RCC 7860 (cell line): ENCODE results near the gene KLLN.
"Not testable (repeated sequence)": the region's sequence is repeated elsewhere in the genome, so short reads cannot be mapped to it uniquely, and the experiment has no call there.

Experiments
- DNase-seq: peaks from one replicate; pipeline ENCODE4 v3.0.0-alpha.2; 2015; ENCODE audit warnings: low spot score
- FAIRE-seq: peaks from 2 replicates; lab custom pipeline; 2012; peaks lifted over from hg19 to GRCh38; lab: Jason Lieb, UNC

The KLLN gene

DNA sequence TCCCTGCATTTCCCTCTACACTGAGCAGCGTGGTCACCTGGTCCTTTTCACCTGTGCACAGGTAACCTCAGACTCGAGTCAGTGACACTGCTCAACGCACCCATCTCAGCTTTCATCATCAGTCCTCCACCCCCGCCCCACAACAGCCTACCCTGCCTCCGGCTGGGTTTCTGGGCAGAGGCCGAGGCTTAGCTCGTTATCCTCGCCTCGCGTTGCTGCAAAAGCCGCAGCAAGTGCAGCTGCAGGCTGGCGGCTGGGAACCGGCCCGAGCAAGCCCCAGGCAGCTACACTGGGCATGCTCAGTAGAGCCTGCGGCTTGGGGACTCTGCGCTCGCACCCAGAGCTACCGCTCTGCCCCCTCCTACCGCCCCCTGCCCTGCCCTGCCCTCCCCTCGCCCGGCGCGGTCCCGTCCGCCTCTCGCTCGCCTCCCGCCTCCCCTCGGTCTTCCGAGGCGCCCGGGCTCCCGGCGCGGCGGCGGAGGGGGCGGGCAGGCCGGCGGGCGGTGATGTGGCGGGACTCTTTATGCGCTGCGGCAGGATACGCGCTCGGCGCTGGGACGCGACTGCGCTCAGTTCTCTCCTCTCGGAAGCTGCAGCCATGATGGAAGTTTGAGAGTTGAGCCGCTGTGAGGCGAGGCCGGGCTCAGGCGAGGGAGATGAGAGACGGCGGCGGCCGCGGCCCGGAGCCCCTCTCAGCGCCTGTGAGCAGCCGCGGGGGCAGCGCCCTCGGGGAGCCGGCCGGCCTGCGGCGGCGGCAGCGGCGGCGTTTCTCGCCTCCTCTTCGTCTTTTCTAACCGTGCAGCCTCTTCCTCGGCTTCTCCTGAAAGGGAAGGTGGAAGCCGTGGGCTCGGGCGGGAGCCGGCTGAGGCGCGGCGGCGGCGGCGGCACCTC lies at the start of gene KLLN, which contains the start of gene PTEN:
TSS of gene KLLN (minus strand) at position 481 of the 891 bp plus-strand sequence. CDS start 1,046 bp downstream, outside the sequence.
TSS of gene PTEN (plus strand) at position 573 of the 891 bp plus-strand sequence. CDS start 845 bp downstream, outside the sequence.
- no peak for FAIRE-seq
- DNase-seq = peak; percentile 79

DNA sequence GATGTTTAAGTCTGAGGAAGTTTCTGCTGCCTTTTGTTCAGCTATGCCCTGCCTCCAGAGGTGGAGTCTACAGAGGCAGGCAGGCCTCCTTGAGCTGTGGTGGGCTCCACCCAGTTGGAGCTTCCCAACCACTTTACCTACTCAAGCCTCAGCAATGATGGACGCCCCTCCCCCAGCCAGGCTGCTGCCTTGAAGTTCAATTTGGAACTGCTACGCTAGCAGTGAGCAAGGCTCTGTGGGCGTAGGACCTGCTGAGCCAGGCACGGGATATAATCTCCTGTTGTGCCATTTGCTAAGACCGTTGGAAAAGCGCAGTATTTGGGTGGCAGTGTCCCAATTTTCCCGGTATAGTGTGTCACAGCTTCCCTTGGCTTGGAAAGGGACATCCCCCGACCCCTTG lies 40.1 kb upstream of the KLLN start:
- not testable (repeated sequence) for DNase-seq, FAIRE-seq

DNA sequence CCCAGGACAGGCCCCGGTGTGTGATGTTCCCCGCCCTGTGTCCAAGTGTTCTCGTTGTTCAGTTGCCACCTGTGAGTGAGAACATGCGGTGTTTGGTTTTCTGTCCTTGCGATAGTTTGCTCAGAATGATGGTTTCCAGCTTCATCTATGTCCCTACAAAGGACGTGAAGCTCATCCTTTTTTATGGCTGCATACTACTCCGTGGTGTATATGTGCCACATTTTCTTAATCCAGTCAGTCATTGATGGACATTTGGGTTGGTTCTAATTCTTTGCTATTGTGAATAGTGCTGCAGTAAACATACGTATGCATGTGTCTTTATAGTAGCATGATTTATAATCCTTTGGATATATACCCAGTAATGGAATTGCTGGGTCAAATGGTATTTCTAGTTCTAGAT lies 34.6 kb upstream of the KLLN start:
- DNase-seq, FAIRE-seq: not testable (repeated sequence)

DNA sequence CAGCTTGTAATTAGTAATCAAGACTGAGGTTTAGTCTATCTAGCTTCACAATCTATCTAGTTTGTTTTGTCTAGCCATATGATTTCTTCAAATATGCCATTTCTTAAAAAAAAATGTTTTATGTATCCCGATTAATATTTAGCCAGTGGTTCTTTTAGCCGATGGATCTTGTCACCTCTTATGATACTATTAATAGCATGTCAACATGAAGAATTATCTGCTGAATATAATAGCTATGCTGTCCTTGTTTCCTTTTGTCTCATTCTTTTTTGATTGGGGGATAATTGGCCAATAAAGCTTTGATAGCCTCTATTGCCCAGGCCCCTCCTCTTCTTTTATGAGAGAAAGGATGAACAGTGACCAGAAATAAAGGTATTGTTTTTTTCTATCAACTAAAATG lies 32.9 kb upstream of the KLLN start:
- DNase-seq (no peak), FAIRE-seq (no peak)

GRCh38 chr10:87895430-87895829 lies 32.1 kb upstream of the KLLN start:
- no peak for FAIRE-seq
- DNase-seq = no peak

DNA sequence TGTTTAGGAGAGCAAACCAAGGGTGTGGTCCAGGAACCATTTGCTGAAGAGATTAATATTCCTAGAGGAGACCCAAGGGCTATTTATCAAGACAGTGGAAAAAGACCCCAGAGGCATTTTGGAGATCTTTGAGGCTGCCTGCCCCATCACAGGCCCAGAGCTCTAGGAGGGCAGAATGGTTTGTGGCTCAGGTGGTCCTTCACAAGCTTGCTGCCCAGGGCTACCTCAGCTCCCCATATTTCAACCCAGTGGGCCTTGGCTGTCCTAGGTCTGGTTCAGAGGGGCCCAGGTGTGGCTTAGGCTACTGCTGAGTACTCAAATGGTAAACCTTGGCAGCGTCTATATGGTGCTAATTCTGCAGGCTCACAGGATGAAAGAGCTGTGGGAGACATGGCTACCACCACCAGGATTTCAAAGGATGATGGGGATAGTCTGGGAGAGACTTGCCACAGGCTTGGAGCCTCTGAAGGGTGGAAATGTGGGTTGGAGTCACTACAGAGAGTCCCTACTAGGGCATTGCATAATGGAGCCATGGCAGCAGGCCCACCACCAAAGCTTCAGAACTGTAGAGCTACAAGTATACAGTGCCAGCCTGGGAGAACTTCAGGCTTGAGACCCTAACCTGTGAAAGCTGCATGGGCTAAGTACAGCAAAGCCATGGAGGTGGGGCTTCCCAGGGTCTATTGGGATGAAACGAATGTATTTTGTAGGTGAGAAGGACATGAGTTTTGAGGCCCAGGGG lies 24.4 kb upstream of the KLLN start:
- FAIRE-seq (no peak), DNase-seq (no peak)

DNA sequence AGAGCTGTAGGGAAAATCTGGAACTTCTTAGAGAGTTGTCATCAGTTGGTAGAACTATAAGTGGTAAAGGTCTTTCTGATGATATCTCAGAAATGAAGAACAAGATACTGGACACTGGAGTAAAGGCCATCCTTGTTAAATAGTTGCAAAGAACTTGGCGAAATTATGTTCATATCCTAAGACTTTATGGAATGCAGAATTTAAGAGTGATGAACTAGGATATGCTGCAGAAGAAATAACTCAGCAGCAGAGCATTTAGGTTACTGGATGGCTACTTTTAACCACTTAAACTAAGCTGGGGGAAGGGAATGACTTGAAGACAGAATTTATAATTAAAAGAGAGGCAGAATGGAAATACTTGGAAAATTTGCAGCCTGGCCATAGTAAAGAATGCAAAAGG lies 23.8 kb upstream of the KLLN start:
- DNase-seq (no peak), FAIRE-seq (no peak)

GRCh38 chr10:87886635-87887034 lies 23.3 kb upstream of the KLLN start:
- FAIRE-seq = no peak

GRCh38 chr10:87882555-87883294 lies 19.4 kb upstream of the KLLN start:
- DNase-seq (no peak), FAIRE-seq (peak; percentile 36)

More at GRCh38 chr10:87886635-87887034, 23.3 kb upstream of the KLLN start:
- DNase-seq = no peak

- DNase-seq, FAIRE-seq: not testable (repeated sequence)
These were observed 18.2 kb upstream of the KLLN start for GRCh38 chr10:87881373-87882059.

GRCh38 chr10:87880336-87880735 lies 17.0 kb upstream of the KLLN start:
- FAIRE-seq (no peak), DNase-seq (no peak)

GRCh38 chr10:87878664-87879459 lies 15.5 kb upstream of the KLLN start:
- DNase-seq (no peak), FAIRE-seq (no peak)

DNA sequence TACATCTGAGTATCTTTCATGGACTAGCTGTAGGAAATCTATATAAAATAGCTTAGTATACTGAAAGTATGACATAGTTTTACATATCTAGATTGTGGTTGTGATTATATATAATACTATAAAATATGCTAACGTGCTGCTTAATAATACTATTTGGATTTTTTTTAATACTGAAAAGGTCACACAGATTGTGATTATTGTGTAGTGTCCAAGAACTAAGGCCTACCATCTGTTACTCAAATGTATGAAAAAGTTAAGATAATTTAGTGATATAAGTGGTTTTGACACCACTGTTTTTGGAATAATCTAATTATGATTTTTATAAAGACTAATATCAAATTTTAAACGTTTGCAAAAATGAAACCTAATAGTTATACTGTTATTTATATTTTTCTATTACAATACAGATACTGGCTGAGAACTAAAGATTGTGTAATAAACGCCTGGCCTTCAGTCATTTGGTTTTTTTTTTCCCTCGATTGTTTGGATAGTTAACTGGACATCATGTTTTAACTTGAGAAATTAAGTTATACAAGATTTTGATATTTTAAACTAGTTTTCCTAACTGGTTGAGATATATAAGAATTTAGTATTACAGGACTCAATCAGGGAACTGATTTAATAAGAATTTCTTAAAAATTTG lies 12.7 kb upstream of the KLLN start:
- DNase-seq (no peak), FAIRE-seq (peak; percentile 67)

DNA sequence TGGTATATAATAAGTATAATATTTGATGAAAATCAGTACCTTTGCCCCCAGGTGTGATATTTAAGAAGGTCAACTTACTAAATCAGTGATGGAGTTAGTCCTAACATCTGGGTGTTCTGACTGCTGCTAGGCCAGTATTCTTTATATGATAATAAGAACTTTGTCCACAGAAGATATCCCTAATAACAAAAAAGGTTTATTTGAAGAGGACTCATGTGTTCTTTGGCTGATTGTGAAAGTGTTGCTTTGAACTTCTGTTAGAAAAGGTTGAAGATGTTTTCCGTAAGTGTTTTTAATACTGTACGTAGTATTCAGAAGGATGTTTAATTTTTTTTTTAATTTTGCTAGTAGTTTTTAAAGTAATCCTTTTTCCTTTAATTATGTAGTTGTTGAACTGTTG lies 10.3 kb upstream of the KLLN start:
- DNase-seq (no peak), FAIRE-seq (peak; percentile 25)

GRCh38 chr10:87872828-87873227 lies 9.5 kb upstream of the KLLN start:
- DNase-seq (no peak), FAIRE-seq (no peak)

DNA sequence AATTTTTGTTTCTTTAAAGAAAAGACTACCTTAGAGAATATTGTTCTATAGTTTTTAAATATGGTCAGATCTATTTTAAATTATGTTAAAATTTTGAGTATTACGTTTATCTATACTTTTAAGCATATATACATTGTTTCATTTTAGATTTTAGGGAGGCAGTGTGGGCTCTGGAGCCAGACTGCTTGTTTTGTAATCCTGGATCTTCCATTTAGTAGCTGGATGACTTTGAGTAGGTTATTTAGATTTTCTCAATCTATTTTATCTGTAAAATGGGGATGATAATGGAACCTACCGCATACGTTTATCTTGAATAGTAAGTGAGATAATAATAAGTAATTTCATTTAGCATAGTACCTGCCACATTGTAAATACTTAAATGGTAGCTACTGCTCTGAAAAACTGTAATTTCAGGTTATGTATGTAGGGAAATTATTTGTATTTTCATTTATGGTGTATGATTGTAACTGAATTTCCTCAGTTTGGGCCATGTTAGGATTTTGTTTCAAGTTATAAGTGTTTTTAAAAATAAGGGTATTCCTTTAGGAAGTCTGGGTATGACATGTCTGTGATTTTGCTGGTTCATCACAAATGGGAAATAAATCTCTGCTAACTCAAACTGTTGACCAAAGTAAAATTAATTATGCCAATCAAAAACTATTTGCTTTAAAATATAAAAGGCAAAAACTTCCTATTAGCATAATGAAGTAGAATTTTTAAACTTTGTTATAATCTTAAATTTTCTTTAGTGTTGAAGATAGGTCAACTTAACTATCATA lies 6.6 kb upstream of the KLLN start:
- peak; percentile 69 for FAIRE-seq

DNA sequence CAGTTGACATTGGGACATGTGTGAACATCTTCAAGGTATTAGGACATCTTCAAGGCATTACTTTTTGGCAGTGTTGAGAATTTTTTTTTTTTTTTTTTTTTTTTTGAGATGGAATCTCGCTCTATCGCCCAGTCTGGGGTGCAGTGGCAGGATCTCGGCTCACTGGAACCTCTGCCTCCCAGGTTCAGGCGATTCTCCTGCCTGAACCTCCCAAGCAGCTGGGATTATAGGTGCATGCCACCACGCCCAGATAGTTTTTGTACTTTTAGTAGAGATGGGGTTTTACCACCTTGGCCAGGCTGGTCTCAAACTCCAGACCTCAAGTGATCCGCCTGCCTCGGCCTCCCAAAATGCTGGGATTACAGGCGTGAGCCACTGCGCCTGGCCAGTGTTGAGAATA lies 5.8 kb upstream of the KLLN start:
- FAIRE-seq, DNase-seq: not testable (repeated sequence)

More for the DNA sequence above, 6.6 kb upstream of the KLLN start:
- DNase-seq = no peak

DNA sequence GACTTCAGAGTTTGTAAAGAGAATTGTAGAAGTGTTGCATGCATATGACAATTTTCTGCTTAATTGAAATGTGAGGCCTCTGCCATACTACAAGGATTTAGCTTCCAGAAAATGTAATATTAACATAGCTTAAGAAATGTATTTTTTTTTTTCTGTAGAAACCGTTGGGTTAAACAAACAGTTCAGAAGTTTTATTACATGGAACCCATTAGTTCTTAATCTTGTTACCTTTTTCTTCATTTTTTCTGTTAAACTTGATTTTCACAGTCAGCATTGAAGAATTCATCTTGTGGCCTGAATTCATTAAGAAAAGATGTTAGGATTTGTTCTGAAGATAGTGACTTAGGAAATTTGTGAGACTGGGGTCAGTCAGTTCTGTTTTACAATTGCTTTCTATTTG lies 4.9 kb upstream of the KLLN start:
- FAIRE-seq = no peak

More for the DNA sequence above, 4.9 kb upstream of the KLLN start:
- no peak for DNase-seq
